ENCODE measurements around the gene DIS3L2. TPM values are rescaled to one million over a fixed set of nuclear protein-coding genes. Genes with fewer than 3 reads are reported as not detected.

DIS3L2 gene
- total and polyA plus RNA-seq, 2 experiments from 2014 or later: 15.2 to 25.3 TPM

GRCh38 chr2:232219496-232219870 lies 258.0 kb downstream of the DIS3L2 start:
- no peak overlapping the region for H3K27ac ChIP-seq (ENCODE audit: low read depth)
- Mint-ChIP-seq H3K9me3 (no peaks in the 10 kb centered on the region), H3K36me3 (ENCODE audit: low read depth) (no peaks in the 10 kb centered on the region; the same call in 2 of the 3 replicates), H3K4me1 (peaks cover 10% of the 10 kb centered on the region), H3K27me3 (ENCODE audit: insufficient read depth, low read depth, poor library complexity) (peaks cover 2% of the 10 kb centered on the region), H3K27ac (no peak overlapping the region), H3K4me3 (no peak overlapping the region)
- no peaks in the 10 kb centered on the region for H3K9me2 ChIP-seq (ENCODE audit: insufficient read depth)
- no peak for DNase-seq (ENCODE audit: low spot score)
- H3K27me3 ChIP-seq (ENCODE audit: insufficient read depth): no peaks in the 10 kb centered on the region
- ATAC-seq: no peak
- H3K79me2 ChIP-seq (replicated peaks; ENCODE audit: insufficient read depth): no peaks in the 10 kb centered on the region
- TF ChIP-seq ETS1 (IDR thresholded peaks at IDR 0.05) (no peak), CREB1 (CRISPR knock-in tag; IDR thresholded peaks at IDR 0.05; ENCODE audit: low read depth) (no peak)
- TF ChIP-seq, protein P1, sequence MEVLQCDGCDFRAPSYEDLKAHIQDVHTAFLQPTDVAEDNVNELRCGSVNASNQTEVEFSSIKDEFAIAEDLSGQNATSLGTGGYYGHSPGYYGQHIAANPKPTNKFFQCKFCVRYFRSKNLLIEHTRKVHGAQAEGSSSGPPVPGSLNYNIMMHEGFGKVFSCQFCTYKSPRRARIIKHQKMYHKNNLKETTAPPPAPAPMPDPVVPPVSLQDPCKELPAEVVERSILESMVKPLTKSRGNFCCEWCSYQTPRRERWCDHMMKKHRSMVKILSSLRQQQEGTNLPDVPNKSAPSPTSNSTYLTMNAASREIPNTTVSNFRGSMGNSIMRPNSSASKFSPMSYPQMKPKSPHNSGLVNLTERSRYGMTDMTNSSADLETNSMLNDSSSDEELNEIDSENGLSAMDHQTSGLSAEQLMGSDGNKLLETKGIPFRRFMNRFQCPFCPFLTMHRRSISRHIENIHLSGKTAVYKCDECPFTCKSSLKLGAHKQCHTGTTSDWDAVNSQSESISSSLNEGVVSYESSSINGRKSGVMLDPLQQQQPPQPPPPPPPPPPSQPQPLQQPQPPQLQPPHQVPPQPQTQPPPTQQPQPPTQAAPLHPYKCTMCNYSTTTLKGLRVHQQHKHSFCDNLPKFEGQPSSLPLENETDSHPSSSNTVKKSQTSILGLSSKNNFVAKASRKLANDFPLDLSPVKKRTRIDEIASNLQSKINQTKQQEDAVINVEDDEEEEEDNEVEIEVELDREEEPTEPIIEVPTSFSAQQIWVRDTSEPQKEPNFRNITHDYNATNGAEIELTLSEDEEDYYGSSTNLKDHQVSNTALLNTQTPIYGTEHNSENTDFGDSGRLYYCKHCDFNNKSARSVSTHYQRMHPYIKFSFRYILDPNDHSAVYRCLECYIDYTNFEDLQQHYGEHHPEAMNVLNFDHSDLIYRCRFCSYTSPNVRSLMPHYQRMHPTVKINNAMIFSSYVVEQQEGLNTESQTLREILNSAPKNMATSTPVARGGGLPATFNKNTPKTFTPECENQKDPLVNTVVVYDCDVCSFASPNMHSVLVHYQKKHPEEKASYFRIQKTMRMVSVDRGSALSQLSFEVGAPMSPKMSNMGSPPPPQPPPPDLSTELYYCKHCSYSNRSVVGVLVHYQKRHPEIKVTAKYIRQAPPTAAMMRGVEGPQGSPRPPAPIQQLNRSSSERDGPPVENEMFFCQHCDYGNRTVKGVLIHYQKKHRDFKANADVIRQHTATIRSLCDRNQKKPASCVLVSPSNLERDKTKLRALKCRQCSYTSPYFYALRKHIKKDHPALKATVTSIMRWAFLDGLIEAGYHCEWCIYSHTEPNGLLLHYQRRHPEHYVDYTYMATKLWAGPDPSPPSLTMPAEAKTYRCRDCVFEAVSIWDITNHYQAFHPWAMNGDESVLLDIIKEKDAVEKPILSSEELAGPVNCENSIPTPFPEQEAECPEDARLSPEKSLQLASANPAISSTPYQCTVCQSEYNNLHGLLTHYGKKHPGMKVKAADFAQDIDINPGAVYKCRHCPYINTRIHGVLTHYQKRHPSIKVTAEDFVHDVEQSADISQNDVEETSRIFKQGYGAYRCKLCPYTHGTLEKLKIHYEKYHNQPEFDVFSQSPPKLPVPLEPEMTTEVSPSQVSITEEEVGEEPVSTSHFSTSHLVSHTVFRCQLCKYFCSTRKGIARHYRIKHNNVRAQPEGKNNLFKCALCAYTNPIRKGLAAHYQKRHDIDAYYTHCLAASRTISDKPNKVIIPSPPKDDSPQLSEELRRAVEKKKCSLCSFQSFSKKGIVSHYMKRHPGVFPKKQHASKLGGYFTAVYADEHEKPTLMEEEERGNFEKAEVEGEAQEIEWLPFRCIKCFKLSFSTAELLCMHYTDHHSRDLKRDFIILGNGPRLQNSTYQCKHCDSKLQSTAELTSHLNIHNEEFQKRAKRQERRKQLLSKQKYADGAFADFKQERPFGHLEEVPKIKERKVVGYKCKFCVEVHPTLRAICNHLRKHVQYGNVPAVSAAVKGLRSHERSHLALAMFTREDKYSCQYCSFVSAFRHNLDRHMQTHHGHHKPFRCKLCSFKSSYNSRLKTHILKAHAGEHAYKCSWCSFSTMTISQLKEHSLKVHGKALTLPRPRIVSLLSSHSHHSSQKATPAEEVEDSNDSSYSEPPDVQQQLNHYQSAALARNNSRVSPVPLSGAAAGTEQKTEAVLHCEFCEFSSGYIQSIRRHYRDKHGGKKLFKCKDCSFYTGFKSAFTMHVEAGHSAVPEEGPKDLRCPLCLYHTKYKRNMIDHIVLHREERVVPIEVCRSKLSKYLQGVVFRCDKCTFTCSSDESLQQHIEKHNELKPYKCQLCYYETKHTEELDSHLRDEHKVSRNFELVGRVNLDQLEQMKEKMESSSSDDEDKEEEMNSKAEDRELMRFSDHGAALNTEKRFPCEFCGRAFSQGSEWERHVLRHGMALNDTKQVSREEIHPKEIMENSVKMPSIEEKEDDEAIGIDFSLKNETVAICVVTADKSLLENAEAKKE (CRISPR knock-in tag; IDR thresholded peaks at IDR 0.05): no peak
- H3K36me3 ChIP-seq (ENCODE audit: insufficient read depth): no peaks in the 10 kb centered on the region
- no peak overlapping the region for H3K4me2 ChIP-seq
- no peaks in the 10 kb centered on the region for H3F3A ChIP-seq (replicated peaks; ENCODE audit: low read depth)
- no peak overlapping the region for H2AFZ ChIP-seq
- H3K4me1 ChIP-seq (ENCODE audit: insufficient read depth): no peaks in the 10 kb centered on the region
- no peaks in the 10 kb centered on the region; the same call in 1 of the 2 replicates for H4K20me1 ChIP-seq (replicated peaks; ENCODE audit: insufficient read depth)
- H3K4me3 ChIP-seq: no peak overlapping the region

DNA sequence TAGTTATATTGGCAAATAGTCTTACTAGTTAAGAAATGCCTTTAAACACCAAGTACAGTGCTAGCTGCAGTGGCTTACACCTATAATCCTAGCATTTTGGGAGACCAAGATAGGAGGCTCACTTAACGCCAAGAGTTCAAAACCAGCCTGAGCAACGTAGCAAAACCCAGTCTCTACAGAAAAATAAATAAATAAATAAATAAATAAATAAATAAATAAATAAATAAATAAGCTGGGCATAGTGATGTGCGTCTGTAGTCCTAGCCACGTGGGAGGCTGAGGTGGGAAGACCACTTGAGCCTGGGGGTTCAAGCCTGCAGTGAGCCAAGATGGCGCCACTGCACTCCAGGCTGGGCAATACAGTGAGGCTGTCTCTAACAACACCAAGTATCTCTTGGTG lies 258.4 kb downstream of the DIS3L2 start:
- Histone ChIP-seq H3K4me2 (no peak overlapping the region), H3K36me3 (ENCODE audit: insufficient read depth) (no peaks in the 10 kb centered on the region), H3K4me1 (ENCODE audit: insufficient read depth) (no peaks in the 10 kb centered on the region), H4K20me1 (replicated peaks; ENCODE audit: insufficient read depth) (no peaks in the 10 kb centered on the region; the same call in 1 of the 2 replicates), H3K9me2 (ENCODE audit: insufficient read depth) (no peaks in the 10 kb centered on the region), H3K4me3 (no peak overlapping the region), H3F3A (replicated peaks; ENCODE audit: low read depth) (no peaks in the 10 kb centered on the region), H3K27me3 (ENCODE audit: insufficient read depth) (no peaks in the 10 kb centered on the region), H3K79me2 (replicated peaks; ENCODE audit: insufficient read depth) (no peaks in the 10 kb centered on the region), H3K27ac (ENCODE audit: low read depth) (no peak overlapping the region), H2AFZ (no peak overlapping the region)
- Mint-ChIP-seq H3K9me3 (no peaks in the 10 kb centered on the region), H3K27ac (no peak overlapping the region), H3K27me3 (ENCODE audit: insufficient read depth, low read depth, poor library complexity) (peaks cover 2% of the 10 kb centered on the region), H3K36me3 (ENCODE audit: low read depth) (no peaks in the 10 kb centered on the region; the same call in 2 of the 3 replicates), H3K4me3 (no peak overlapping the region), H3K4me1 (peaks cover 10% of the 10 kb centered on the region)
- ATAC-seq: no peak
- TF ChIP-seq, protein P2, sequence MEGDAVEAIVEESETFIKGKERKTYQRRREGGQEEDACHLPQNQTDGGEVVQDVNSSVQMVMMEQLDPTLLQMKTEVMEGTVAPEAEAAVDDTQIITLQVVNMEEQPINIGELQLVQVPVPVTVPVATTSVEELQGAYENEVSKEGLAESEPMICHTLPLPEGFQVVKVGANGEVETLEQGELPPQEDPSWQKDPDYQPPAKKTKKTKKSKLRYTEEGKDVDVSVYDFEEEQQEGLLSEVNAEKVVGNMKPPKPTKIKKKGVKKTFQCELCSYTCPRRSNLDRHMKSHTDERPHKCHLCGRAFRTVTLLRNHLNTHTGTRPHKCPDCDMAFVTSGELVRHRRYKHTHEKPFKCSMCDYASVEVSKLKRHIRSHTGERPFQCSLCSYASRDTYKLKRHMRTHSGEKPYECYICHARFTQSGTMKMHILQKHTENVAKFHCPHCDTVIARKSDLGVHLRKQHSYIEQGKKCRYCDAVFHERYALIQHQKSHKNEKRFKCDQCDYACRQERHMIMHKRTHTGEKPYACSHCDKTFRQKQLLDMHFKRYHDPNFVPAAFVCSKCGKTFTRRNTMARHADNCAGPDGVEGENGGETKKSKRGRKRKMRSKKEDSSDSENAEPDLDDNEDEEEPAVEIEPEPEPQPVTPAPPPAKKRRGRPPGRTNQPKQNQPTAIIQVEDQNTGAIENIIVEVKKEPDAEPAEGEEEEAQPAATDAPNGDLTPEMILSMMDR (conservative IDR thresholded peaks at IDR 0.05; ENCODE audit: low read depth in 2 of 2): no peak
- no peak for TF ChIP-seq EZH2phosphoT487 (IDR thresholded peaks at IDR 0.05; ENCODE audit: unreplicated experiment)
- TF ChIP-seq ZNF331 (CRISPR knock-in tag; IDR thresholded peaks at IDR 0.05; ENCODE audit: low read depth): no peak
- no peak for TF ChIP-seq ETS1 (IDR thresholded peaks at IDR 0.05)
- TF ChIP-seq ZNF114 (CRISPR knock-in tag; IDR thresholded peaks at IDR 0.05): no peak
- no peak for TF ChIP-seq JUNB (IDR thresholded peaks at IDR 0.05; ENCODE audit: unreplicated experiment)
- TF ChIP-seq CREB1 (CRISPR knock-in tag; IDR thresholded peaks at IDR 0.05; ENCODE audit: low read depth): no peak
- no peak for DNase-seq (ENCODE audit: low spot score)
